H9 (cell line): ENCODE results near the gene SCN8A. TPM values are rescaled to one million over a fixed set of nuclear protein-coding genes. Genes with fewer than 3 reads are reported as not detected.
A peak's percentile ranks its signal among the peaks of the same experiment; 100 is the strongest.

Experiments used
- DNase-seq: peaks from one replicate; pipeline ENCODE4 v3.0.0-alpha.2; 2017
- H2AFZ ChIP-seq: one replicate; pipeline ENCODE4 v1.6.1; 2013; ENCODE audit warnings: mild to moderate bottlenecking, low read length, control low read depth, moderate library complexity
- H2AK5ac ChIP-seq: 2 replicates; pipeline ENCODE4 v1.6.1; 2013; ENCODE audit warnings: low read length, control low read depth, mixed read lengths; ENCODE audit not compliant: insufficient read length
- H2BK120ac ChIP-seq: one replicate; pipeline ENCODE4 v1.6.1; 2013; ENCODE audit warnings: low read depth, mild to moderate bottlenecking, low read length, control low read depth, inconsistent platforms; ENCODE audit not compliant: poor library complexity, severe bottlenecking
- H2BK12ac ChIP-seq: 2 replicates; pipeline ENCODE4 v1.6.1; 2013; ENCODE audit warnings: low read length, control low read depth, mixed read lengths, low read depth; ENCODE audit not compliant: insufficient read length
- H2BK15ac ChIP-seq: 2 replicates; pipeline ENCODE4 v1.6.1; 2013; ENCODE audit warnings: low read depth, low read length, control low read depth
- H2BK20ac ChIP-seq: one replicate; pipeline ENCODE4 v1.6.1; 2013; ENCODE audit warnings: low read depth, mild to moderate bottlenecking, low read length, control low read depth, inconsistent platforms; ENCODE audit not compliant: poor library complexity, severe bottlenecking
- H2BK5ac ChIP-seq: 2 replicates; pipeline ENCODE4 v1.6.1; 2013; ENCODE audit warnings: low read length, control low read depth, mixed read lengths; ENCODE audit not compliant: insufficient read length
- H3K14ac ChIP-seq: 2 replicates; pipeline ENCODE4 v1.6.1; 2013; ENCODE audit warnings: low read length, control low read depth; ENCODE audit not compliant: insufficient read depth
- H3K18ac ChIP-seq: 2 replicates; pipeline ENCODE4 v1.6.1; 2013; ENCODE audit warnings: low read depth, mild to moderate bottlenecking, mixed read lengths, low read length, control low read depth; ENCODE audit not compliant: insufficient read length
- H3K23ac ChIP-seq: 2 replicates; pipeline ENCODE4 v1.6.1; 2013; ENCODE audit warnings: low read length, control low read depth, mixed read lengths, low read depth; ENCODE audit not compliant: insufficient read length
- H3K23me2 ChIP-seq: 2 replicates; pipeline ENCODE4 v1.6.1; 2013; ENCODE audit warnings: low read depth, mild to moderate bottlenecking, mixed read lengths, low read length, control low read depth; ENCODE audit not compliant: insufficient read length, poor library complexity, severe bottlenecking
- H3K27ac ChIP-seq: 2 replicates; pipeline ENCODE4 v1.5.1; 2013; ENCODE audit warnings: low read length, control low read depth, mixed read lengths, low read depth; ENCODE audit not compliant: insufficient read length
- H3K27me3 ChIP-seq: 2 replicates; pipeline ENCODE4 v1.6.1; 2013; ENCODE audit warnings: low read length, control low read depth, inconsistent platforms; ENCODE audit not compliant: insufficient read depth
- H3K4ac ChIP-seq: 2 replicates; pipeline ENCODE4 v1.6.1; 2013; ENCODE audit warnings: low read depth, mild to moderate bottlenecking, control low read depth, inconsistent platforms, low read length, moderate library complexity
- H3K4me1 ChIP-seq: 2 replicates; pipeline ENCODE4 v1.6.1; 2013; ENCODE audit warnings: low read length, control low read depth, inconsistent platforms; ENCODE audit not compliant: insufficient read depth
- H3K4me2 ChIP-seq: 2 replicates; pipeline ENCODE4 v1.6.1; 2013; ENCODE audit warnings: low read length, control low read depth, mixed read lengths; ENCODE audit not compliant: insufficient read length, insufficient read depth
- H3K56ac ChIP-seq: 2 replicates; pipeline ENCODE4 v1.6.1; 2013; ENCODE audit warnings: low read depth, mild to moderate bottlenecking, mixed read lengths, low read length, control low read depth; ENCODE audit not compliant: insufficient read length
- H3K79me1 ChIP-seq: 2 replicates; pipeline ENCODE4 v1.6.1; 2013; ENCODE audit warnings: low read depth, mild to moderate bottlenecking, moderate library complexity, low read length, control low read depth, inconsistent platforms; ENCODE audit not compliant: insufficient read depth, poor library complexity, severe bottlenecking
- H3K79me2 ChIP-seq: 2 replicates; pipeline ENCODE4 v1.6.1; 2013; ENCODE audit warnings: low read length, control low read depth, inconsistent platforms; ENCODE audit not compliant: insufficient read depth
- H3K9ac ChIP-seq: 2 replicates; pipeline ENCODE4 v1.6.1; 2013; ENCODE audit warnings: low read length, control low read depth, mixed read lengths; ENCODE audit not compliant: insufficient read length; ENCODE audit errors: extremely low read depth
- H3K9me3 ChIP-seq: one replicate; pipeline ENCODE4 v1.6.1; 2013; ENCODE audit warnings: low read depth, low read length, inconsistent platforms; ENCODE audit not compliant: control insufficient read depth
- H3T11ph ChIP-seq: one replicate; pipeline ENCODE4 v1.6.1; 2013; ENCODE audit warnings: mild to moderate bottlenecking, low read length, control low read depth, inconsistent platforms
- H4K20me1 ChIP-seq: one replicate; pipeline ENCODE4 v1.6.1; 2013; ENCODE audit not compliant: control insufficient read depth, insufficient read length, insufficient read depth
- H4K5ac ChIP-seq: 2 replicates; pipeline ENCODE4 v1.6.1; 2013; ENCODE audit warnings: low read depth, mild to moderate bottlenecking, mixed read lengths, low read length, control low read depth; ENCODE audit not compliant: insufficient read length
- H4K8ac ChIP-seq: replicated peaks from 2 replicates; pipeline ENCODE4 v1.6.1; 2013; ENCODE audit warnings: low read length, control low read depth, mixed read lengths, low read depth; ENCODE audit not compliant: insufficient read length
- H4K91ac ChIP-seq: 2 replicates; pipeline ENCODE4 v1.6.1; 2013; ENCODE audit warnings: low read depth, mild to moderate bottlenecking, moderate library complexity, mixed read lengths, low read length, control low read depth; ENCODE audit not compliant: insufficient read length
- H3K27ac Mint-ChIP-seq, 3 experiments: 2 replicates in 2 of 3; 3 replicates in 1 of 3; pipeline ENCODE4 v1.8.0; 2020 to 2021; ENCODE audit warnings: mixed read lengths in 3 of 3, mild to moderate bottlenecking in 1 of 3, moderate library complexity in 1 of 3
- H3K27me3 Mint-ChIP-seq: 2 replicates; pipeline ENCODE4 v1.8.0; 2021; ENCODE audit warnings: low read depth, mild to moderate bottlenecking, moderate library complexity, mixed read lengths
- H3K36me3 Mint-ChIP-seq, 3 experiments: 2 replicates in 2 of 3; 3 replicates in 1 of 3; pipeline ENCODE4 v1.8.0; 2020 to 2021; ENCODE audit warnings: low read depth in 3 of 3, mixed read lengths in 3 of 3; ENCODE audit not compliant: insufficient read depth in 1 of 3
- H3K4me1 Mint-ChIP-seq, 2 experiments: 2 replicates each; pipeline ENCODE4 v1.8.0; 2020; ENCODE audit warnings: mixed read lengths in 2 of 2
- H3K4me3 Mint-ChIP-seq, 2 experiments: 2 replicates in 1 of 2; 3 replicates in 1 of 2; pipeline ENCODE4 v1.8.0; 2020 to 2021; ENCODE audit warnings: mild to moderate bottlenecking in 2 of 2, mixed read lengths in 2 of 2, moderate library complexity in 1 of 2
- H3K9me3 Mint-ChIP-seq, 2 experiments: 2 replicates in 1 of 2; 3 replicates in 1 of 2; pipeline ENCODE4 v1.8.0; 2020; ENCODE audit warnings: mild to moderate bottlenecking in 2 of 2, mixed read lengths in 2 of 2, moderate library complexity in 1 of 2
- CTCF ChIP-seq: fragments of 200-600 bp; sonication (generic); conservative IDR thresholded peaks from 3 replicates; pipeline ENCODE4 v1.8.0; 2021; ENCODE audit warnings: antibody characterized with exemption, mild to moderate bottlenecking
- WGBS: extraction: QIAGEN DNeasy Blood & Tissue Kit; methylation state at CpG from one replicate; pipeline ENCODE4 v1.1.7; 2013; ENCODE audit warnings: missing lambda C conversion rate, low lambda C conversion rate, mixed read lengths; ENCODE audit not compliant: insufficient read length; ENCODE audit errors: extremely low coverage; 5-methylcytosine and 5-hydroxymethylcytosine counted together
- total RNA-seq: library from RNA; stranded (reverse); gene quantifications from 2 replicates; pipeline ENCODE4 v1.2.1, GENCODE V29; 2021

SCN8A gene
- total RNA-seq, 1 experiment from 2014 or later, result 15.2 TPM

DNA sequence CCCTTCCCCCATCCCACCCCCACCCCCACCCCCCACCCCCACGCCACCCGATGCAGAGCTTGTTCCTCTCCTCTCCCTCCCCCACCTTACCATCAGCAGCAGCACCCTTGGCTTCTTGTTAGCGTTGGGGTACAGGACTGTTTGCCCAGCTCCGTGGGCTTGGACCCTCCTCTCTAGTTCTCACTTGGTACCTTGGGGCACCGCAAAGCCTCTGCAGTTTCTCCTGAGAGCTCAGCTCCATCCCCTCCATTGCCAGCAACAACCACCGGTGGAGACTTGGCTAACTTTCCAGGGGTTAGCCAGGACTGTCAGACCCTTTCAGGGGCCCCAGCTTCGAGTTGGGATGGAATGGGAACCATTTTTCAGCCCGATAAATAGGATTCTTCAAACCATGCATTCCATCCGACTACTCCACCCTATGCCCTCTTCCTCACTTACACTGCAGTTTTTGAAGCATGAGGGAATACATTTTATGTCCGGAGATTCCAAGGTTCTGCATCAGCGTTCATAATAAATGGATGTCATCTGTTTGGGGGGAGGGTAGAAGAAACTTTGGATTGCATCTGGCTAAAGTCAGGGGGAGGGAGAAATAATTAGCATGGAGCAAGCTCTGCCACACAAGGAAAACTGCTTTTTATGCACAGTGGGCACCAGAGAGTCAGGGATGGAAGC, 1.1 kb downstream of the SCN8A start:
- no peak overlapping the region for H3K14ac ChIP-seq
- TF ChIP-seq CTCF, result no peak
- H2BK15ac ChIP-seq, result no peak overlapping the region
- H3K27me3 Mint-ChIP-seq, result peaks cover 18% of the 10 kb centered on the region
- H3K56ac ChIP-seq, result no peak overlapping the region
- peaks cover 0 to 6% (median 0%) of the 10 kb centered on the region in 3 experiments; a peak in 3 of 7 replicates for H3K36me3 Mint-ChIP-seq
- no CpG with 5 or more reads among the region's 11 CpGs for WGBS
- no peak overlapping the region for H3K23ac ChIP-seq
- no peak overlapping the region for H2BK120ac ChIP-seq
- H3K9ac ChIP-seq, result no peak overlapping the region
- no peak overlapping the region for H3K4ac ChIP-seq
- H3K4me1 ChIP-seq, result peaks cover 2% of the 10 kb centered on the region; the same call in 1 of the 2 replicates
- H3K23me2 ChIP-seq, result peaks cover 4% of the 10 kb centered on the region
- H4K20me1 ChIP-seq, result no peaks in the 10 kb centered on the region
- H3K4me2 ChIP-seq, result peak overlapping the region; percentile 81
- no peak overlapping the region for H4K8ac ChIP-seq
- peak overlapping the region in 1 of 3 experiments; percentile 78; a peak in 2 of 7 replicates for H3K27ac Mint-ChIP-seq
- H4K5ac ChIP-seq, result no peak overlapping the region
- no peaks in the 10 kb centered on the region for H3K9me3 ChIP-seq
- H3K79me2 ChIP-seq, result peaks cover 7% of the 10 kb centered on the region; the same call in 1 of the 2 replicates
- no peak overlapping the region for H2BK5ac ChIP-seq
- H3K4me3 Mint-ChIP-seq, result peak overlapping the region; percentile 89 to 96
- no peak overlapping the region for H4K91ac ChIP-seq
- no peak overlapping the region for H2BK20ac ChIP-seq
- no peak overlapping the region for H2AK5ac ChIP-seq
- H3T11ph ChIP-seq, result no peak overlapping the region
- H3K18ac ChIP-seq, result no peak overlapping the region
- no peaks in the 10 kb centered on the region; a peak in 1 of 5 replicates for H3K9me3 Mint-ChIP-seq
- DNase-seq, result no peak
- H3K27me3 ChIP-seq, result no peaks in the 10 kb centered on the region
- H3K27ac ChIP-seq, result no peak overlapping the region
- H2AFZ ChIP-seq, result no peak overlapping the region
- H3K4me1 Mint-ChIP-seq, result peaks cover 28 to 34% of the 10 kb centered on the region in 2 experiments
- H2BK12ac ChIP-seq, result no peak overlapping the region
- no peaks in the 10 kb centered on the region for H3K79me1 ChIP-seq
